Measurements from ENCODE around the gene TLL2.

The TLL2 gene

GRCh38 chr10:96345222-96345621 is 168.5 kb downstream of the TLL2 start:
- no peak overlapping the region for H3K4me3 ChIP-seq (replicated peaks; ENCODE audit: low read depth, low read length)
- no peak for DNase-seq (ENCODE audit: extremely low read depth, insufficient read length)
- TF ChIP-seq, protein P1, sequence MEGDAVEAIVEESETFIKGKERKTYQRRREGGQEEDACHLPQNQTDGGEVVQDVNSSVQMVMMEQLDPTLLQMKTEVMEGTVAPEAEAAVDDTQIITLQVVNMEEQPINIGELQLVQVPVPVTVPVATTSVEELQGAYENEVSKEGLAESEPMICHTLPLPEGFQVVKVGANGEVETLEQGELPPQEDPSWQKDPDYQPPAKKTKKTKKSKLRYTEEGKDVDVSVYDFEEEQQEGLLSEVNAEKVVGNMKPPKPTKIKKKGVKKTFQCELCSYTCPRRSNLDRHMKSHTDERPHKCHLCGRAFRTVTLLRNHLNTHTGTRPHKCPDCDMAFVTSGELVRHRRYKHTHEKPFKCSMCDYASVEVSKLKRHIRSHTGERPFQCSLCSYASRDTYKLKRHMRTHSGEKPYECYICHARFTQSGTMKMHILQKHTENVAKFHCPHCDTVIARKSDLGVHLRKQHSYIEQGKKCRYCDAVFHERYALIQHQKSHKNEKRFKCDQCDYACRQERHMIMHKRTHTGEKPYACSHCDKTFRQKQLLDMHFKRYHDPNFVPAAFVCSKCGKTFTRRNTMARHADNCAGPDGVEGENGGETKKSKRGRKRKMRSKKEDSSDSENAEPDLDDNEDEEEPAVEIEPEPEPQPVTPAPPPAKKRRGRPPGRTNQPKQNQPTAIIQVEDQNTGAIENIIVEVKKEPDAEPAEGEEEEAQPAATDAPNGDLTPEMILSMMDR (IDR thresholded peaks at IDR 0.05; ENCODE audit: insufficient read depth, low read length, poor library complexity, severe bottlenecking): no peak

DNA sequence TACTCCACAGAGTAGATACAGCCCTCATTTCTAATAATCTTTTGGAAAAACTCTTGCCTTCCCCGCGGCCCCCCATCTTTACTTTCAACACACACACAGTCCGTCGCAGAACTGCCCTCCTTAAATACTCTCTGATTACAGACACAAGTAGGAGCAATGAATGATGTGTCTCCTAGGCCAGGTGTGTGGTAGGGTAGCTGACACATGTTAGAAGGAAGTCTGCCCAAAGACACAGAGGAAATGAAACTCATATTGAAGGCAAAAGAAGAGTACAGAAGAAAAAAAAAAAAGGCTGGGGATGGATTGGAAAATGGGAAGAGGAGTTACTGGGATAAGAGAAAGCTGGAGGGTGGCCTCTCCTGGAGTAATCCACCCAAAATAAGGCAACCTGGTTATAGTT is 169.5 kb downstream of the TLL2 start:
- TF ChIP-seq, protein P1 (IDR thresholded peaks at IDR 0.05; ENCODE audit: insufficient read depth, low read length, poor library complexity, severe bottlenecking): no peak

More at GRCh38 chr10:96345222-96345621, 168.5 kb downstream of the TLL2 start:
- H3K27me3 ChIP-seq (replicated peaks; ENCODE audit: control insufficient read depth, insufficient read depth, low read length): no peaks in the 10 kb centered on the region
- H3K36me3 ChIP-seq (ENCODE audit: control insufficient read depth, insufficient read depth, low read length): no peaks in the 10 kb centered on the region

DNA sequence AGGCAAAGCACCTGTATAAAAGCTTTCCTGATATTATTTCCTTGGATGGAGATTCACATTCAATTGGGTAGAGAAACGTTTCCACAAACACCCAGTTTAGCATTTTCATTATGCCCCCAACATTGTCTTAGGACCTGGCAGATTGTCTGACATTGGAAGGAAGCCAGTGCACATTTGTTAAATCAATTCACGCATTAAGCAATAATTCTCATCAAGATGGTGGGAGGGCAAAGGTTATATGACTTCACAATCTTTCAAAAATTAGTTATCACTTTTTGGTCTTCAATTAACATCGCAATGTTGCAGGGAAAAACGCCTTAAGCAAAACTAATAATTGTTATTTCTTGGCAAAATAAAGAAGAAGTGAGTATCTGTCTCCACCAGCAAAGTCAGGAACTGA is 171.3 kb downstream of the TLL2 start:
- no peak for DNase-seq (ENCODE audit: extremely low read depth, insufficient read length)
- H3K4me3 ChIP-seq (replicated peaks; ENCODE audit: low read depth, low read length): no peak overlapping the region
- TF ChIP-seq, protein P1 (IDR thresholded peaks at IDR 0.05; ENCODE audit: insufficient read depth, low read length, poor library complexity, severe bottlenecking): no peak
- no peaks in the 10 kb centered on the region for H3K36me3 ChIP-seq (ENCODE audit: control insufficient read depth, insufficient read depth, low read length)
- H3K27me3 ChIP-seq (replicated peaks; ENCODE audit: control insufficient read depth, insufficient read depth, low read length): no peaks in the 10 kb centered on the region

More for the DNA sequence above, 169.5 kb downstream of the TLL2 start:
- Histone ChIP-seq H3K27me3 (replicated peaks; ENCODE audit: control insufficient read depth, insufficient read depth, low read length) (no peaks in the 10 kb centered on the region), H3K36me3 (ENCODE audit: control insufficient read depth, insufficient read depth, low read length) (no peaks in the 10 kb centered on the region), H3K4me3 (replicated peaks; ENCODE audit: low read depth, low read length) (no peak overlapping the region)
- DNase-seq (ENCODE audit: extremely low read depth, insufficient read length): no peak

- H3K36me3 ChIP-seq (ENCODE audit: control insufficient read depth, insufficient read depth, low read length): no peaks in the 10 kb centered on the region
- TF ChIP-seq, protein P1 (IDR thresholded peaks at IDR 0.05; ENCODE audit: insufficient read depth, low read length, poor library complexity, severe bottlenecking): no peak
- no peaks in the 10 kb centered on the region for H3K27me3 ChIP-seq (replicated peaks; ENCODE audit: control insufficient read depth, insufficient read depth, low read length)
- DNase-seq (ENCODE audit: extremely low read depth, insufficient read length): no peak
- H3K4me3 ChIP-seq (replicated peaks; ENCODE audit: low read depth, low read length): no peak overlapping the region
Observed at GRCh38 chr10:96341219-96342182, 172.2 kb downstream of the TLL2 start.

- no peaks in the 10 kb centered on the region for H3K36me3 ChIP-seq (ENCODE audit: control insufficient read depth, insufficient read depth, low read length)
- DNase-seq (ENCODE audit: extremely low read depth, insufficient read length): no peak
- no peak overlapping the region for H3K4me3 ChIP-seq (replicated peaks; ENCODE audit: low read depth, low read length)
- TF ChIP-seq, protein P1 (IDR thresholded peaks at IDR 0.05; ENCODE audit: insufficient read depth, low read length, poor library complexity, severe bottlenecking): peak; percentile 86
- H3K27me3 ChIP-seq (replicated peaks; ENCODE audit: control insufficient read depth, insufficient read depth, low read length): no peaks in the 10 kb centered on the region
Observed at GRCh38 chr10:96339956-96340904, 173.5 kb downstream of the TLL2 start.

Data from GM06990 (cell line).